ENCODE data around the gene AADACL4.
A peak's percentile ranks its signal among the peaks of the same experiment; 100 is the strongest.

AADACL4 gene

GRCh38 chr1:12643785-12644184, at the start of gene AADACL4:
AADACL4 (plus strand) TSS chr1:12644085; CDS start chr1:12644547, 462 bp downstream.
- no peak for DNase-seq (ENCODE audit: low read depth)

DNA sequence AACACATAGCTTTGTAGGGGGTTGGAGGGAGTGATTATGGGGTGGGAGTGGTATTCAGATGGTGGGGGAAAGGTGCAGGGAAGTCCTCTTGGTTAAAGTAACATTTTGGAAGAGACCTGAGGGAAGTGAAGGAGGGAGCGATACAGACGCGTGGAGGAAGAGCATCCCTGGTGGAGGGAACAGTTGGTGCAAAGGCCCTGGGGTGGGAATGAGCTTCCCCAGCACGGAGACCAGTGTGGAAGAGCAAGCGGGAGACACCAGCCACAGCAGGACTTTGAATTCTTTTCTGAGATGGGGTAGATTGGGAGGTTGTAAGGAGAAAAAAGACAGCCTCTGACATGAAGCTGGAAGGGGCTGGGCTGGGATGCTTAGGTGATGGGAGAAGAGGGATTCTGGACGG, 49.4 kb upstream of the AADACL4 start:
- DNase-seq (ENCODE audit: low read depth) = no peak

DNA sequence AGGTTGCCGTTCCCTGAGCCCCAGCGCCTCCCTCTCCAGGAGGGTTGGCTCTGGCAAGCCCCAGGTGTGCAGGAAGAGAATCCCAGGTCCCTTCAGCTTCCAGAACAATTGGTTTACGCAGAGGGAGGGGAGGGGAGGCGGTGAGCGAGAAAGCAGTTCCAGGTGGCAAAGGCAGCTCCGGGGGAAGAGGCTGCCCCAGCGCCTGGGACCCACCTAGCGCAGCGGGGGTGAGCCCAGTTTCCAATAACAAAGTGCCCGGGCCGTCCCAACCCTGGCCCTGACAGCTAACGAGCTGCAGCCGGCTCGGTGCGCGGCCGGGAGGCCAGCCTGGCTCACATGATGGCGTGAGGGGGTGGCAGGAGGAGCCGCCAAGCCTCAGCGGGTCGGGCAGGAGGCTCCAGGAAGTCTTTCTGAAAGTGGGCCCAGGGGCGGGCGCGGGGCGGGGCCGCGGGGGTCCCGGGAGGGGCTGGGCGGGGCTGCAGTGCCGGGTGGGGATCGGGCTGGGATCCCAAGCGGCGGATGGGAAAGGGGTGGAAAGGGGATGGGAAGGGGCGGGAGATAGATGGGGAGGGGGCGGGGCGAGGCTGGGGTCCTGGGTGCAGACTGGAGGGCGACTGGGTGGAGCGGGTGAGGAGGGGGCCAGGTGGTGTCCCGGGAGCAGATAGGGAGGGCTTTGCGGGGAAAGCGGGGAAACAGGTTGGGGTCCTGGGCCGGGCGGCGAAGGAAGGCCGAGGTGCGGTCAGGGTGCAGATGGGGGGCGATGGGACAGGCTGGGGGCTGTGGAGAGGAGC, 48.7 kb upstream of the AADACL4 start:
- DNase-seq (ENCODE audit: low read depth) = no peak

DNA sequence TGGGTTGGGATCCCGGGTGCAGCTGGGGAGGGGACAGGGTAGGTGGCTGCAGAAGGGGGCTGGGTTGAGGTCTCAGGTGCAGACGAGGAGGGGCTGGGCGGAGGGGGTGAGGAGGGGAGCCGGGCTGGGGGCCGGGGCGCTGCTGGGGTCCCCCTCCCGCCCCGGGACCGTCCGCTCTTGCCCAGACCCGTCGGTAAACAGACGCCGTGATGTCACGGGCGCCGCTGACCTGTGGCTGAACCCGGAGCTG, 48.2 kb upstream of the AADACL4 start:
- DNase-seq (ENCODE audit: low read depth) = no peak

DNA sequence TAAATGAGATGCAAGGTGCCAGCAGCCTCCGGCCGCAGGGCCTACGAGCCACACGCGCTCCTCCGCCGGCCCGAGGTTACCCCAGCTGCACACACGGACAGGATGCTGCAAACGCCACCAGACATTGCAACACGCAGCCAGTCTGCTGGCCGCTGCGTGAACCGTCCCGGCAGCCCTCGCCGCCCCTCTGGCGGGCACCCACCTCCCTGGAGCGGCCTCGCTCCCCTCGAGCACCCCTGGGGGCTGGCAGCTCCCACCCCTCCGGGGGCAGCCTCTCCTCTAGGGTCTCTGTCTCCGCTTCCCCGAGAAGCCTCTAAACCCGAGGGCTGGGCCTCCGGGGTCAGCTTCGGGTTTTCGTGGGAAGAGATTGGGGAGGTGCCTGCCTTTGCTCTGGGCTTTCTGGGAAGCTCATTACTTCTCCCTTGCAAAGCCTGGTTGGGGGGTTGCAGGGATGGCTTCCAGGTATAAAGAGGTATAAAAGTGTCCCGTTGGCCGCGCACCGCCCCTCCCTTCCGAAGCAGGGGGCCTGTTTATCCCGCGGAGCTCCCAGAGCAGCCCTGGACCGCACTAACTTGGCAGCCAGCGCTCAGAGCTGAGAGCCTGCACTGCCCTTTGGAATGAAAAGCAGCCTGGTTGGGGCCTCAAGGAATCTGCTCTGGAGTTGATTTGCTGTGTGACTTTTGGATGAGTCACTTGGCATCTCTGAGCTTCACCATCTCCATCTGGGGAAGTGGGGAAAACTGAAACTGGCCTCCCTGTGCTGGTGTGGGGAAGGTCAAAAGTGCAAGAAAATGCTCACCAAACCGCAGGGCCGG, 47.7 kb upstream of the AADACL4 start:
- no peak for DNase-seq (ENCODE audit: low read depth)

DNA sequence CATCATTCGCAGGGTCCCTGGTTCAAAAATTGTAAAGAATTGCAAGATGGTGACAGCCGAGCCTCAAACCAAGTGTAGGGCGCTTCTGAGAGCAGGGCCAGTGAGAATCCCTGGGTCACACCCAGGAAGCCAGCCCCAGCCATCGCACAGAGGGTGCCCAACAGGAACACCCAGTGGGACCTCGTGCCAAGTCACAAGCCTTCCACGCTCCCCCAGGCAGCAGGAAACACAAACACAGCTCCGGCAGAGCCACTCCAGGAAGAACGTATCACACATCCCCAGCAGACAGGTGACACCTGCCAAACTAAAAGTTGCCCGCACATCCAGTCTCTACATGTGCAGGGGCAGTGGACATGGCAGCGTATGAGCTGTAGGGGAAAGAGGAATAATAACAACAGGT, 46.1 kb upstream of the AADACL4 start:
- DNase-seq (ENCODE audit: low read depth) = no peak

DNA sequence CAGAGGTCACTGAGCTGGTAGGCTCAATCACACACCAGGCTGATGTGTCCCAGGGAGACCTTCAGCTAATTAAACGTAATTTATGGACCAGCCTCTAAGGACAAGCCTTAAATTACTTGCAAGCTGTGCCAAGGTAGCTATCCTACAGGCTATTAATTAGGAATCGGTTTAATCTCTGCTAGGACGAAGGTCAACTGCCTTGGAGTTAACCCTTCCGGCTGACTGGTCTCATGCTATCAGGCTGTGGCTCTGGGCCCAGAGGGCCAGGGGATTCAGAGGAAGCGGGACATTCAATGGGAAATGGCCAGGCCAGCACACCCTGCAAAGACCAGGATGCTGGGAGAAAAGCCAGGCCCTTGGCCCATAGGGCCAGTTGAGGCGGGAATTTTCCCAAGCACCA, 44.9 kb upstream of the AADACL4 start:
- no peak for DNase-seq (ENCODE audit: low read depth)

DNA sequence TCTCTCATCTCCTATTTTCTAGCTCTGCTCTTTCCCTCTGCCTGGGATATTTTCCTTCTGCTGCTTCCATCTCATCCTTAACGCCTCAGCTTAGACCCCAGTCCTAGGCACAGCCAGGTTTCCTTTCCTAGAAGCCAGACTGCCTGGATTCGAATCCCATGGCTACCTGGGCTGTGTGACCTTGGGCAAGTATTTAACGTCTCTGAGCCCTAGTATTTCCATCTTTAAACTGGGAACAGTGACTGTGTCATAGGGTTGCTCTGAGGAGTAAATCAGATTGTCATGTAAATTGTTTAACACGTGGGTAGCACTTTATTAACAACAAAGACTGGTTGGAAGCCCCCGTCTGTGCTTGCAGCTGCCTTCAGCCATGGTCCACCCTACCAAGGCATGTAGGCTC, 44.2 kb upstream of the AADACL4 start:
- no peak for DNase-seq (ENCODE audit: low read depth)

DNA sequence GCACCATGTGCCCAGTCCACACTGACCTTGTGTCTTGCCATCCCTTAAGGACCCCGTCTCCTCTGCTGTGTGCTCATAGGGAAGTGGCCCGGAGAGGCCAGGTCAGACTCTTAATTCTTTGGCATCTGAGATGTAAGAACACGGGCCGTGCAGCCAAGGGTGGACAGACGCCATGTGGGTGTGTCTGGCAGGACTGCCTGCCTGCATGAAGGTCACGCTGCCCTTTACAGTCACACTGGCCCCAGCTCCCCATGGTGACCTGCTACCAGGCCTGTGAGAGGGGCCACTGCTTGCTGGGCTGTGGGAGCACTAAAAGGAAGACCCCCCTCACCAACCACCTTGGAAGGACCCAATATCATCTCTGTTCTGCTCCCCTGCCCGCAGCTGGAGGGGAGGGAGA, 43.5 kb upstream of the AADACL4 start:
- DNase-seq (ENCODE audit: low read depth) = no peak

- peak; percentile 52 for DNase-seq (ENCODE audit: low read depth)
Measured at GRCh38 chr1:12600880-12601633, 42.8 kb upstream of the AADACL4 start.

DNA sequence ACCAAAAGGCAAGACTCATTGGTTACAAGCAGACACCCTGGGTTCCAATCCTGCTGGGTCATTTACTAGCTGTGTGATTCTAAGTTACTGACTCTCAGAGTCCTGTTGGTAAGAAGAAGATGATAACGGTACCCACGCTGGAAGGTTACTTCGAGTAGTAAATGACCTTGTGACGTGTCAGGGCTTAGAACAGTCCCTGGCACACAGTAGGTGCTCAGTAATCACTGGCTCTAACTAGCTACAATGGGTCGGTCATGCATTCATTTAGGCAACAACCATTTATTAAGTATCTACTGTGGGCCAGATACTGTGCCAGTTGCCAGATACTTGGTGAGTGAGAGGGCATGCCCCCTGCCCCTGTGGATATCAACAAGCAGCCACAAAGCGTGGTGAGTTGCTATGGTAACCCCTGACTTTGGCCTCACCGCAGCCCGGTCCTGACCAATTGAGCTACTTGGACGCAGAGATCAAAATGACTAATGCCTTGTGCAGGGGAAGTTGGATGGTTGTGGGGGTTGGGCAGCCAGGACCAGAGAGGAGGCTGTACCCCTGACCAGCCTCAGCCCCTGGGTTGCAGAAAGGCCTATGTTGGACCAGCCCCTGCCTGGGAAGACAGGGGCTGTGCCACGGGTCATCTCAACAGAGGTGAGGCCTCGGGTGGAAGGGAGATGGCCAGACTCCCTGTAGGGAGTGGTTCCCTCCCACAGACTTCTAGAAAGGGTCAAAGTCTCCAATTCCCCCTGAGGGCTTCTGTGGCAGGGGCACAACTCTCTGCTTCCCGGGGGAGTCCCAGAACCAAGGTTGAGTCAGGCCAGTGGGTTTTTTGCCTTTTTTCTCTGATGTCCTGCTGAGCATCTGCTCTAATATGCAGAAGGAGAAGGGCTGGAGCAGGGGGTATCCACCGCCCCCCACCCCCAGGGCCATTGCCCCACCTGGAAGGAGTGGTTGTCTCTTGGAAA, 41.9 kb upstream of the AADACL4 start:
- DNase-seq (ENCODE audit: low read depth) = no peak

GRCh38 chr1:12602659-12603024, 41.2 kb upstream of the AADACL4 start:
- DNase-seq (ENCODE audit: low read depth) = no peak

DNA sequence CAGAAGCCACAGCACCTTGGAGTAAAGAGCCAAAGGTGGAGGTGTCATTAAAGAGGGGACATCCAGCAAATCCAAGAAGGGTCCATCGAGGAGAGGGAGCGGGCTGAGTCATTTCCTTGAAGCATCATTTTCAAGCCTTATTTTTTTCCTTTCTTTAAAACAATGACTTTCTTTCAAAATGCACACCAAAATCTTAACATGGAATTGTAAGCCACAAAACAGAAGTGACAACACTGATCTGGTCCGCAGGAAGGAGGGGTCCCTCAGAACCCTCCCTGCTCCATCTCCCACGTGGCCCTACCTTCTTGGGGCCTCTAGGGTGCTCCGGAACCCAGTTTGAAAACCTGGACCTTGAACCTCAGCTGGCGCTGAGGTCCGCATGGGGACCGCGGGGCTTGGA, 40.7 kb upstream of the AADACL4 start:
- DNase-seq (ENCODE audit: low read depth) = no peak

GRCh38 chr1:12604114-12604874, 39.6 kb upstream of the AADACL4 start:
- DNase-seq (ENCODE audit: low read depth) = peak; percentile 36

- DNase-seq (ENCODE audit: low read depth) = no peak
Measured at GRCh38 chr1:12604986-12605385, 38.9 kb upstream of the AADACL4 start.

DNA sequence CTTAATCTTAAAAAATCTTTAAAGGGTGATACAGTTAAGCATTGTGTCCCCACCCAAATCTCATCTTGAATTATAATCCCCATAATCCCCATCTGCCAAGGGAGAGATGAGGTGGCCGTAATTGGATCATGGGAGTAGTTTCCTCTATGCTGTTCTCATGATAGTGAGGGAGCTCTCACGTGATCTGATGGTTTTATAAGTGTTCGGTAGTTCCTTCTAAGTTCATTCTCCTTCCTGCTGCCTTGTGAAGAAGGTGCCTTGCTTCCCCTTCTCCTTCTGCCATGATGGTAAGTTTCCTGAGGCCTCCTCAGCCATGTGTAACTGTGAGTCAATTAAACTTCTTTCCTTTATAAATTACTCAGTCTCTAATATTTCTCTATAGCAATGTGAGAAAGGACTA, 36.6 kb upstream of the AADACL4 start:
- no peak for DNase-seq (ENCODE audit: low read depth)

DNA sequence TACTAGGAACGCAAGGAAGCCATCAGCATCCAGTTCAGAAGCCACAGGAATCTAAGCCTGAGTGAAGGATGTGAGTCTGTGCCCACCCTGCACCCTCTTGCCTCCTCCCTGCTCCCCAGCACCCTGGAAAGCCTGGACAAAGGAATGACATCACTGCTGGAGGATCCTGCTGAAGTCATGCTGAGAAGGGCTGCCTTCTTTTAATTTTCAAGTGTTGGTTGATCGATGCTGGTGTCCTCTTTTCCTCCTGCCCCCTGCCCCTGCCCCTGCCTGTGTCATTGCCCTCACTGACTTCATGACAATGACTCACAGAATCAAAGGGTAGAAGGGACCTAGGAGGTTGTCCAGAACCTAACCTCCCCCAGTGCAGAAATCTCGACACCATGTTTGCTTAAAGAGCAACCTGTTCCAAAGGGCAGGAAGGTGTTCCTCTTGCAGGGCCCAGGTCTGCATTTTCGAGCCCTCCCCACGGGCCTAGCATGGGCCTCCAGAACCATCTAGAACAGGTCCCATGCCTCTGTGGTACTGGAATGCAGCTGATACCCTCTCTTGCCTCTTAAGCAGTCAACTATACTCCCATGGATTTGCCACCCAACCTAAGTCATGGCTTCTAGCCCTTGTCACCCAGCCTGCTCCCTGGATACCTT, 35.5 kb upstream of the AADACL4 start:
- no peak for DNase-seq (ENCODE audit: low read depth)

DNA sequence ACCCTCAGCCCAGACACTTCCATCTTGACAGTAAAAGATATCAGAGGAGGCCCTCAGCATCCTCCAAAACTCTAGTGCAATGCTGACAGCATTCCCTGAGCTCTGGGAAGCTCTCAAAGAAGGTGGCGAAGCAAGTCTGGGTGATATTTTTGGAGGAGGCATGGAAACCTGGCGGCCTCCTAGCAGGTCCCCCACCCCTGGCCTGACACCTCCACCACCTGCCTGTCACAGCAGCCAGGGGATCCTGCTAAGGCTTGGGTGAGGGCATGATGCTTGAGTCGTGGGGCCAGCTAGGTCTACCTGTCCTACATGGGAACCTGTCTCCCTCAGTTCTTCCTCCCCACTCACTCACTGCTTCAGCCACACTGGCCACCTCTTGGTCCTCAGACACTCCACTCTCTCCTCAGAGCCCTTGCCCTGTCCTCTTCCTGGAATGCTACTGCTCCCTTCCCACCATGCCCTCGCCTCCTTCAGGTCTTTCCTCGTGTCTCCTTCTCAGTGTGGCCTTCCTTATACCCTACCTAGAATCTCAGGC, 34.3 kb upstream of the AADACL4 start:
- DNase-seq (ENCODE audit: low read depth) = no peak

GRCh38 chr1:12610305-12610935, 33.5 kb upstream of the AADACL4 start:
- DNase-seq (ENCODE audit: low read depth) = no peak

DNA sequence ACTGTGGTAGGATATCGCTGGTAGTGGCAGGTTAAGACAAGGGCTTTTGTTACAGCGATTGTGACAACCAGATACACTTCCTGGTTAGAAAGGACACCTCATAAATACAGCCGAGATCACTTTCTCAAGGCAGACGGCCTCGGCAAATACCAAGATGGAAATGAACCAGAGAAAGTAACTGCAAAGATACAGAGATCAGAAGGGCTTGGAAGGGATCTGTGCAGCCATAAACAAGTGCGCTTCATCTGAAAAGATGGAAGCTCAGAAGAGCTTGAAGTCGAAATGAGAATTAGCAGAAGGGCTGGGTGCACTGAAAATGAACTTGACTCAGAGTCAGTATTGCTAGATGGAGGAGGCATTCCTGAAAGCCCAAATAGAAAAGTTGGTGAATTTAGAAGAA, 32.9 kb upstream of the AADACL4 start:
- no peak for DNase-seq (ENCODE audit: low read depth)
